IPS-NIHi7 (cell line): ENCODE data around the gene ATP8A1.

Experiments used
- DNase-seq: peaks from one replicate; pipeline ENCODE4 v3.0.0; 2012; ENCODE audit warnings: mixed read lengths; ENCODE audit errors: extremely low spot score

The ATP8A1 gene

GRCh38 chr4:42364266-42365053 lies 292.4 kb downstream of the ATP8A1 start:
- no peak for DNase-seq

- no peak for DNase-seq
Measured at GRCh38 chr4:42363614-42364013, 293.3 kb downstream of the ATP8A1 start.

- no peak for DNase-seq
Measured at GRCh38 chr4:42362591-42362990, 294.3 kb downstream of the ATP8A1 start.

GRCh38 chr4:42361456-42361855 lies 295.4 kb downstream of the ATP8A1 start:
- no peak for DNase-seq

- DNase-seq = no peak
Measured at GRCh38 chr4:42360256-42360669, 296.6 kb downstream of the ATP8A1 start.

GRCh38 chr4:42359711-42360110 lies 297.2 kb downstream of the ATP8A1 start:
- no peak for DNase-seq
